ENCODE data around the gene RHEBL1. TPM values are rescaled to one million over a fixed set of nuclear protein-coding genes. Genes with fewer than 3 reads are reported as not detected.
"Not testable (repeated sequence)": the region's sequence is repeated elsewhere in the genome, so short reads cannot be mapped to it uniquely, and the experiment has no call there.

Gene RHEBL1
- total RNA-seq, 1 experiment from 2014 or later, result 0.16 TPM

DNA sequence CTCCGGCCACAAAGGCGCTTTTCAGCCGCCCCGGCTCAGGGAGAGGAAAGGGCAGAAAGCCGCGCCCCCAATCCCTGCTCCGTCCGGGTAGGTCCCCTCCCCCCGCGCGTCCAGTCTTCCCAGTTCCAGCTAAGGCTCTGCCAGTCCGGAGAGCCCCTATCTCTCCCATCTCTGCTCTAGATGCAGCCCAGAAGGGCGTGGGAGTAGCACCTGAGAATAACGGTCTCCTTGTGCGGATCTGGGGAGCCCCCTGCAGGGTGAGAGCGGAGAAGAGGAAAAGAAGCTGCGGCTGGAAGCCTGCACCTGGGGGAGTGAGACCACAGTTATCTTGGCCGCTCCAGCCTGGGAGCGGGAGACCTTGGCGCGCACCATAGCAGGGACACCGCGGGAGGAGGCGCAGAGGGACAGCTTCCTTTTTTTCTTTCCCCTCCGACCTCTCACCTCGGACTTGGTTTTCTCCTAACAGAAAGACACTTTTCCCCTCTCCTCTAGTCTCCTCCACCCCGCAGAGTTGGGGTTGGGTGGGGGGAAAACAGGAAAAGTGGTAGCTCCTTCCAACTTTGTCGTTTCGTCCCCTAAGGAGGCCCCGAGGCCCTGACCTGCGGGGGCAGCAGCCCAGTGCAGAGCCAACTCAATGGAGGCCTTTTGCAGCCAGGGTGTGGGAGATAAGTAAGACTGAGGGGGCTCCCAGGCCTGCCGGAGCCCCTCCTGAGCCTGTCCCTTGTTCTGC is 22.5 kb upstream of the RHEBL1 start:
- Histone ChIP-seq H3K4me3 (no peak overlapping the region), H3K36me3 (no peaks in the 10 kb centered on the region; the same call in 1 of the 2 replicates), H3K27me3 (peaks cover 15% of the 10 kb centered on the region), H3K9me3 (no peaks in the 10 kb centered on the region)
- DNase-seq, result no peak

- peaks cover 15% of the 10 kb centered on the region for H3K27me3 ChIP-seq
- no peak overlapping the region for H3K4me3 ChIP-seq
- no peak for DNase-seq
- H3K9me3 ChIP-seq, result no peaks in the 10 kb centered on the region
- H3K36me3 ChIP-seq, result no peaks in the 10 kb centered on the region
These were observed 22.0 kb upstream of the RHEBL1 start for GRCh38 chr12:49091836-49092085.

- H3K36me3 ChIP-seq, result no peaks in the 10 kb centered on the region
- no peaks in the 10 kb centered on the region for H3K9me3 ChIP-seq
- no peak overlapping the region for H3K4me3 ChIP-seq
- no peak for DNase-seq
- peaks cover 15% of the 10 kb centered on the region for H3K27me3 ChIP-seq
These were observed 21.5 kb upstream of the RHEBL1 start for GRCh38 chr12:49091056-49091835.

GRCh38 chr12:49089821-49090773 is 20.3 kb upstream of the RHEBL1 start:
- Histone ChIP-seq H3K36me3 (no peaks in the 10 kb centered on the region), H3K4me3 (peak overlapping the region; percentile 29), H3K27me3 (peaks cover 15% of the 10 kb centered on the region), H3K9me3 (no peaks in the 10 kb centered on the region)
- peak; percentile 59 for DNase-seq

- H3K4me3 ChIP-seq, result no peak overlapping the region
- H3K36me3 ChIP-seq, result no peaks in the 10 kb centered on the region
- no peak for DNase-seq
- no peaks in the 10 kb centered on the region for H3K9me3 ChIP-seq
- peaks cover 15% of the 10 kb centered on the region for H3K27me3 ChIP-seq
These were observed 19.2 kb upstream of the RHEBL1 start for GRCh38 chr12:49088932-49089330.

DNA sequence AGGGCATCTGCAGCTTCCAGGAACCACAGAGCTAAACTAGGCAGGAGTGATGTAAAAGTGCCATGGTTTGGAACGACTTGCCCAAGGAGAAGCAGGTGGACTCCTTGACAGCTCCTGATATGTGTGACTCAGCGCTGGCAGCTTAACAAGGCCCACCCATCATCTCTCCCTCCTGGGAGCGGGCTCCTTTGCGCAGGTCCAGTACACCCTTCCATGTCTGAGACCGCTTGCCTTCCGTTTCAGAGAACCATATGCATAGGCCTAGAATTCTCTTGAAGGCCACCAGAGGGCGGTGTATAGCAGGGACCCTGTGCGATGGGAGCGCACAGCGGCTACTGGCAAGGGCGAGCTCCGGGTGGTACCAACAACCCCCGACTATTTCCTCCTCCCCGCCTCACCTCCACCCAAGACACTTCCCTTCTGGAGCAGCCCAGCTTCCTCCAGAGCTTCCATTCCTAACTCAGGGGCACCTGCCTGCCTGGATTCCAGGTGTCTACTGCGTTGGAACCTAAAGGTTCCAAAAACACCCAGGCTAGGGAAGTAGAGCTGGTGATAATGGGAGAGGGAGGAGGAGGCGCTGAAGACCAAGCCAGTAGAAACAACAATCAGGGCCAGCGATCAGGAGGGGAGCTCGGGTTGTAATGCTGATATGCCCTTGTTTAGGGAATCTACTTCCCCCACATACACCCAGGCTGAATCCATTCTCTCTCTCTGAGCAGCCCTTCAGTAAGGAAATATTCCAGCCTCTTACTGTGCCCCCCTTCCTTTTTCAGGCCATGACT is 18.6 kb upstream of the RHEBL1 start:
- Histone ChIP-seq H3K9me3 (no peaks in the 10 kb centered on the region), H3K4me3 (no peak overlapping the region), H3K27me3 (peaks cover 11% of the 10 kb centered on the region), H3K36me3 (no peaks in the 10 kb centered on the region)
- peak; percentile 80 for DNase-seq

DNA sequence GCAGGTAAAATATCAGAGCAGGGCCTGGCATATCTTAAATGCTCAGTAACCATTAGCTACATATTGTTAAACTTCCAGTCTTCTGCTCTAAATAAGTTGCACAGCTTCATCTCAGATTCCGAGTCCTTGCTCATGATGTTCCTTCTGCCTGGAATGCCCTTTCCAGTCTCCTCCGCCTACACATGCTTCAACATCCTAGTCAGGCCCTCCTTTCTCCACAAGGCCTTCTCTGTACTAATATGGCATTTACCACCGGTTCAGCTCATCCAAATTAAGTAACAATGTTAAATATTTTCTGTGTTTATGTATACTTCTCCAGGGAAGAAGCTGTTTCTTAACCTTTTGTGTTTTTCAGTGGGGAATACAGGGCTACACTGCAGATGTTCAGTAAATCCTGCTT is 16.3 kb upstream of the RHEBL1 start:
- Histone ChIP-seq H3K9me3 (no peaks in the 10 kb centered on the region), H3K36me3 (no peaks in the 10 kb centered on the region), H3K4me3 (no peak overlapping the region), H3K27me3 (peaks cover 11% of the 10 kb centered on the region)
- DNase-seq, result no peak

GRCh38 chr12:49084438-49084837 is 14.7 kb upstream of the RHEBL1 start:
- no peaks in the 10 kb centered on the region for H3K36me3 ChIP-seq
- H3K4me3 ChIP-seq, result no peak overlapping the region
- DNase-seq, result no peak
- no peaks in the 10 kb centered on the region for H3K9me3 ChIP-seq
- peaks cover 7% of the 10 kb centered on the region for H3K27me3 ChIP-seq

GRCh38 chr12:49079793-49080192 is 10.0 kb upstream of the RHEBL1 start:
- H3K27me3 ChIP-seq, result no peaks in the 10 kb centered on the region
- no peaks in the 10 kb centered on the region for H3K9me3 ChIP-seq
- no peaks in the 10 kb centered on the region for H3K36me3 ChIP-seq
- DNase-seq, result no peak
- H3K4me3 ChIP-seq, result no peak overlapping the region

DNA sequence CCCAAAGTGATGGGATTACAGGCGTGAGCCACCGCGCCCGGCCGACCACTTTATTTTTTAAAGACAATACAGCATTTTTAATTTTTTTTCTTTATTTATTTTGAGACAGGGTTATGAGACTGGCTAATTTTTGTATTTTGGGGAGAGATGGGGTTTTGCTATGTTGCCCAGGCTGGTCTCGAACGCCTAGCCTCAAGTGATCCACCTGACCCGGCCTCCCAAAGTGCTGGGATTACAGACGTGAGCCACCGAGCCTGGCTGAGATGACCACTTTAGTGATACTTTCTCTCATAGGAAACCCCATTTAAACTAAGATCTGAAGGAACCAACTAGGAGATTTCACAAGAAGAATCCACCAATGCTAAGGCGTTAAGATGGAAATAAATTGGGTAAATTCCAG is 1.2 kb upstream of the RHEBL1 start:
- Histone ChIP-seq H3K27me3 (no peaks in the 10 kb centered on the region), H3K9me3 (no peaks in the 10 kb centered on the region), H3K36me3 (no peaks in the 10 kb centered on the region), H3K4me3 (no peak overlapping the region)
- no peak for DNase-seq

- Histone ChIP-seq H3K9me3 (no peaks in the 10 kb centered on the region), H3K4me3 (peak overlapping the region; percentile 94), H3K36me3 (no peaks in the 10 kb centered on the region), H3K27me3 (no peaks in the 10 kb centered on the region)
- DNase-seq, result no peak
These were observed 786 bp downstream of the RHEBL1 start for GRCh38 chr12:49068879-49069506.

DNA sequence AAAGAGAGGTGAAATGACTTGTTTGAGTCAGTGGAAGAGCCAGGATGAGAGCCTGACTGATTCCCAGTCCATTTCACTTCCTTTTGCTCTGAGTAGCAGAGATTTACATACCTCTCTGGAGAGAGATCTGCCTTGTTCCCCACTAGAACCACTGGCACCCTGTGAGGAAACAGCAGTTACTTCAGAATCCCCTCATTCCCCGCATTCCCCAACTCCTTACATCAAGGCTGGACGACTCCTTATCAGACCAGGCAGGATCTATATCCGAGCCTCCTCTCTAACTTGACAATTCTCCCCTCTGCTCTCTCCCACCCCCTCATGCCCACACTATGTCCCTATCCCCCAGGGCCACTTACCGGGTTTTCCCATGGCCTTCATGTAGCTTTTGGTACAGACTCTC is 3.7 kb downstream of the RHEBL1 start:
- Histone ChIP-seq H3K27me3 (no peaks in the 10 kb centered on the region), H3K9me3 (no peaks in the 10 kb centered on the region), H3K4me3 (no peak overlapping the region), H3K36me3 (no peaks in the 10 kb centered on the region)
- DNase-seq, result no peak

DNA sequence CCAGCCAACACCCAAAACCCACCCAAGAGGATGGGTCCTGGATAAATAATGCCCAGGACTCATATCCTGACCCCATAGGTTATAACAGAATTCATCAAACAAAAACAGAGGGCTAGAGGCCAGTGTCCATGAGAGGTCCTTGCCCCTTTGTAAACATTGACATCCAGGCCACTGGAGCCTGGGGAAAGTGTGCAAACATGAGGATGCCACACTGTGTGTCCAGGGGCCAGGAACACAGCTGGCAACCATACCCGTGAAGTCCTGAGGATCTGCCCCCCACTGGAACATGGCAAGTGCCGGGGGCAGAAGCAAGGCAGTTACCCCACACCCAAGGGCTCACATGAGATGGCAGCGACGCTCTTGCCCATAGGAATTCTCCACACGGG is 5.0 kb downstream of the RHEBL1 start:
- H3K4me3 ChIP-seq, result no peak overlapping the region
- no peaks in the 10 kb centered on the region for H3K27me3 ChIP-seq
- no peaks in the 10 kb centered on the region for H3K36me3 ChIP-seq
- no peaks in the 10 kb centered on the region for H3K9me3 ChIP-seq
- DNase-seq, result no peak

DNA sequence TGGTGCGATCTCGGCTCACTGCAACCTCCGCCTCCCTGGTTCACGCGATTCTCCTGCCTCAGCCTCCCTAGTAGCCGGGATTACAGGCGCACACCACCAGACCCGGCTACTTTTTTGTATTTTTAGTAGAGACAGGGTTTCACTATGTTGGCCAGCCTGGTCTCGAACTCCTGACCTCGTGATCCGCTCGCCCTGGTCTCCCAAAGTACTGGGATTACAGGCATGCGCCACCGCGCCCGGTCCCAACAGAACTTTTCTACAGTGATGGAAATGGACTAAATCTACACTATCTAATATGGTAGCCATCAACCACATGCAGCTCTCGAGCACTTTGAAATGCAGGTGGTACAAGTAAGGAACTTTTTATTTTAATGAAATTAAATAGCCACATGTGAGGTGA is 7.9 kb downstream of the RHEBL1 start:
- H3K9me3 ChIP-seq, H3K27me3 ChIP-seq, DNase-seq: not testable (repeated sequence)
- Histone ChIP-seq H3K4me3 (peak overlapping the region; percentile 82; the same call in 1 of the 2 replicates), H3K36me3 (peaks cover 17% of the 10 kb centered on the region)

GRCh38 chr12:49061157-49061650 is 8.6 kb downstream of the RHEBL1 start:
- Histone ChIP-seq H3K36me3 (peaks cover 20% of the 10 kb centered on the region), H3K27me3 (no peaks in the 10 kb centered on the region), H3K9me3 (no peaks in the 10 kb centered on the region), H3K4me3 (peak overlapping the region; percentile 82)
- DNase-seq, result no peak

All from MG63 (cell line).